ENCODE results near the gene PRKACB. TPM values are rescaled to one million over a fixed set of nuclear protein-coding genes. Genes with fewer than 3 reads are reported as not detected.

The PRKACB gene
- total and polyA plus RNA-seq, 2 experiments from 2014 or later = 14.6 to 28.0 TPM

DNA sequence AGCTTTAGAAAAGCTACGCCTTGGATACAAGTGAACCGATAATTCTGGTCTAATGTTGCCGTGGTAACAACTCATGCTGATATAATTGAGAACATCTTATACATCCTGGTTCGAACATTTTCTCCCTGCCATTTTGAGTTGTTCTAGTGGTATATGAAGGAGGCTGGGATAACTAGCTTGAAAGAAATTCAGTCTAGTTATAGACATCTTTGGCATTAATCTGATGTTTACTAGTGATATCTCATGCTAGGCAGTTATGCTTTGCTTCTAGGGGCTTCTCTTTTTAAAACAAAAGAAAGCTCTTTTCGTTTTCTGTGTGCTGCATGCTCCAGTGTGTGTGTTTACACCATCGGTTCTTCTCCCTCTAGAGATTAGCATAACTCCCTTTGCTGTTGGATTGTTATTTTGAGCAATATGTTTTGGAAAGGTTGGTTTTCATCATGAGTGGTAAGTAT lies 20.5 kb downstream of the PRKACB start:
- Mint-ChIP-seq H3K27ac (no peak overlapping the region), H3K4me3 (no peak overlapping the region), H3K36me3 (ENCODE audit: low read depth) (no peaks in the 10 kb centered on the region), H3K27me3 (ENCODE audit: insufficient read depth, low read depth, poor library complexity) (no peaks in the 10 kb centered on the region), H3K9me3 (no peaks in the 10 kb centered on the region), H3K4me1 (peaks cover 13% of the 10 kb centered on the region; the same call in 2 of the 3 replicates)
- H3K4me3 ChIP-seq = no peak overlapping the region
- H2AFZ ChIP-seq = no peak overlapping the region
- peaks cover 5% of the 10 kb centered on the region; the same call in 1 of the 2 replicates for H3K4me1 ChIP-seq (ENCODE audit: insufficient read depth)
- no peaks in the 10 kb centered on the region for H3K27me3 ChIP-seq (ENCODE audit: insufficient read depth)
- no peak overlapping the region for H3K4me2 ChIP-seq
- H3K79me2 ChIP-seq (replicated peaks; ENCODE audit: insufficient read depth) = no peaks in the 10 kb centered on the region
- TF ChIP-seq ZNF114 (CRISPR knock-in tag; IDR thresholded peaks at IDR 0.05) (no peak), NANOG (IDR thresholded peaks at IDR 0.05; ENCODE audit: borderline replicate concordance) (no peak), ZNF331 (CRISPR knock-in tag; IDR thresholded peaks at IDR 0.05; ENCODE audit: low read depth) (no peak), CREB1 (CRISPR knock-in tag; IDR thresholded peaks at IDR 0.05; ENCODE audit: low read depth) (no peak), JUNB (IDR thresholded peaks at IDR 0.05; ENCODE audit: unreplicated experiment) (no peak), ETS1 (IDR thresholded peaks at IDR 0.05) (no peak), EZH2 (IDR thresholded peaks at IDR 0.05; ENCODE audit: low read depth, unreplicated experiment) (no peak), POLR2AphosphoS5 (IDR thresholded peaks at IDR 0.05; ENCODE audit: low read depth) (no peak), ZNF462 (CRISPR knock-in tag; IDR thresholded peaks at IDR 0.05) (no peak), STAT1 (IDR thresholded peaks at IDR 0.05; ENCODE audit: unreplicated experiment) (no peak), EZH2phosphoT487 (IDR thresholded peaks at IDR 0.05; ENCODE audit: unreplicated experiment) (no peak)
- TF ChIP-seq, protein P1, sequence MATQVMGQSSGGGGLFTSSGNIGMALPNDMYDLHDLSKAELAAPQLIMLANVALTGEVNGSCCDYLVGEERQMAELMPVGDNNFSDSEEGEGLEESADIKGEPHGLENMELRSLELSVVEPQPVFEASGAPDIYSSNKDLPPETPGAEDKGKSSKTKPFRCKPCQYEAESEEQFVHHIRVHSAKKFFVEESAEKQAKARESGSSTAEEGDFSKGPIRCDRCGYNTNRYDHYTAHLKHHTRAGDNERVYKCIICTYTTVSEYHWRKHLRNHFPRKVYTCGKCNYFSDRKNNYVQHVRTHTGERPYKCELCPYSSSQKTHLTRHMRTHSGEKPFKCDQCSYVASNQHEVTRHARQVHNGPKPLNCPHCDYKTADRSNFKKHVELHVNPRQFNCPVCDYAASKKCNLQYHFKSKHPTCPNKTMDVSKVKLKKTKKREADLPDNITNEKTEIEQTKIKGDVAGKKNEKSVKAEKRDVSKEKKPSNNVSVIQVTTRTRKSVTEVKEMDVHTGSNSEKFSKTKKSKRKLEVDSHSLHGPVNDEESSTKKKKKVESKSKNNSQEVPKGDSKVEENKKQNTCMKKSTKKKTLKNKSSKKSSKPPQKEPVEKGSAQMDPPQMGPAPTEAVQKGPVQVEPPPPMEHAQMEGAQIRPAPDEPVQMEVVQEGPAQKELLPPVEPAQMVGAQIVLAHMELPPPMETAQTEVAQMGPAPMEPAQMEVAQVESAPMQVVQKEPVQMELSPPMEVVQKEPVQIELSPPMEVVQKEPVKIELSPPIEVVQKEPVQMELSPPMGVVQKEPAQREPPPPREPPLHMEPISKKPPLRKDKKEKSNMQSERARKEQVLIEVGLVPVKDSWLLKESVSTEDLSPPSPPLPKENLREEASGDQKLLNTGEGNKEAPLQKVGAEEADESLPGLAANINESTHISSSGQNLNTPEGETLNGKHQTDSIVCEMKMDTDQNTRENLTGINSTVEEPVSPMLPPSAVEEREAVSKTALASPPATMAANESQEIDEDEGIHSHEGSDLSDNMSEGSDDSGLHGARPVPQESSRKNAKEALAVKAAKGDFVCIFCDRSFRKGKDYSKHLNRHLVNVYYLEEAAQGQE (IDR thresholded peaks at IDR 0.05; ENCODE audit: unreplicated experiment) = no peak
- TF ChIP-seq, protein P2, sequence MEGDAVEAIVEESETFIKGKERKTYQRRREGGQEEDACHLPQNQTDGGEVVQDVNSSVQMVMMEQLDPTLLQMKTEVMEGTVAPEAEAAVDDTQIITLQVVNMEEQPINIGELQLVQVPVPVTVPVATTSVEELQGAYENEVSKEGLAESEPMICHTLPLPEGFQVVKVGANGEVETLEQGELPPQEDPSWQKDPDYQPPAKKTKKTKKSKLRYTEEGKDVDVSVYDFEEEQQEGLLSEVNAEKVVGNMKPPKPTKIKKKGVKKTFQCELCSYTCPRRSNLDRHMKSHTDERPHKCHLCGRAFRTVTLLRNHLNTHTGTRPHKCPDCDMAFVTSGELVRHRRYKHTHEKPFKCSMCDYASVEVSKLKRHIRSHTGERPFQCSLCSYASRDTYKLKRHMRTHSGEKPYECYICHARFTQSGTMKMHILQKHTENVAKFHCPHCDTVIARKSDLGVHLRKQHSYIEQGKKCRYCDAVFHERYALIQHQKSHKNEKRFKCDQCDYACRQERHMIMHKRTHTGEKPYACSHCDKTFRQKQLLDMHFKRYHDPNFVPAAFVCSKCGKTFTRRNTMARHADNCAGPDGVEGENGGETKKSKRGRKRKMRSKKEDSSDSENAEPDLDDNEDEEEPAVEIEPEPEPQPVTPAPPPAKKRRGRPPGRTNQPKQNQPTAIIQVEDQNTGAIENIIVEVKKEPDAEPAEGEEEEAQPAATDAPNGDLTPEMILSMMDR (conservative IDR thresholded peaks at IDR 0.05; ENCODE audit: low read depth in 2 of 2) = no peak
- no peak for DNase-seq (ENCODE audit: low spot score)
- no peaks in the 10 kb centered on the region for H3K9me2 ChIP-seq (ENCODE audit: insufficient read depth)
- H3K36me3 ChIP-seq (ENCODE audit: insufficient read depth) = no peaks in the 10 kb centered on the region
- H3K27ac ChIP-seq (ENCODE audit: low read depth) = no peak overlapping the region
- no peaks in the 10 kb centered on the region for H4K20me1 ChIP-seq (replicated peaks; ENCODE audit: insufficient read depth)
- no peak for ATAC-seq
- H3F3A ChIP-seq (replicated peaks; ENCODE audit: low read depth) = no peaks in the 10 kb centered on the region

Measured in GM23338 (cell line).